OCI-LY7 (cell line): Measurements from ENCODE around the gene GAMT. TPM values are rescaled to one million over a fixed set of nuclear protein-coding genes. Genes with fewer than 3 reads are reported as not detected.

Experiments used
- BruUV-seq: library from RNA; stranded (reverse); fragments of 400-500 nt; replicated peaks from 2 replicates; lab custom pipeline; 2021; lab: Mats Ljungman, UMichigan
- CTCF ChIA-PET: fragments of 300-600 bp; sonication (Branson Sonifier 250); formaldehyde crosslinking; loops from one replicate; lab custom pipeline; 2022; ENCODE audit warnings: antibody characterized with exemption; ENCODE audit not compliant: unreplicated experiment; lab: Charles Lee
- POLR2A ChIA-PET: fragments of 300-600 bp; sonication (Branson Sonifier 250); formaldehyde crosslinking; loops from one replicate; lab custom pipeline; 2022; ENCODE audit warnings: antibody characterized with exemption; lab: Charles Lee
- DNase-seq: peaks from one replicate; pipeline ENCODE4 v3.0.0-alpha.2; 2015; ENCODE audit warnings: low spot score
- H2AFZ ChIP-seq: fragments of 200-600 bp; sonication (generic), shearing (Covaris generic); 2 replicates; pipeline ENCODE4 v1.6.1; 2014; ENCODE audit warnings: mild to moderate bottlenecking, antibody characterized with exemption, low read length, moderate library complexity
- H3K27ac ChIP-seq: fragments of 200-600 bp; sonication (generic); 2 replicates; pipeline ENCODE4 v1.5.1; 2014; ENCODE audit warnings: mixed run types, low read depth, mild to moderate bottlenecking, moderate library complexity, low read length, inconsistent platforms; ENCODE audit not compliant: poor library complexity, severe bottlenecking
- H3K36me3 ChIP-seq: fragments of 200-600 bp; sonication (generic); 2 replicates; pipeline ENCODE4 v1.6.1; 2014; ENCODE audit warnings: mild to moderate bottlenecking, antibody characterized with exemption, low read length, moderate library complexity, mixed read lengths; ENCODE audit not compliant: insufficient read depth
- H3K4me1 ChIP-seq: fragments of 200-600 bp; sonication (generic); 2 replicates; pipeline ENCODE4 v1.5.1; 2014; ENCODE audit warnings: mild to moderate bottlenecking, low read length; ENCODE audit not compliant: insufficient read depth, poor library complexity, severe bottlenecking
- H3K4me2 ChIP-seq: fragments of 200-600 bp; sonication (generic); 2 replicates; pipeline ENCODE4 v1.6.1; 2014; ENCODE audit warnings: mild to moderate bottlenecking, low read length
- H3K4me3 ChIP-seq: fragments of 200-600 bp; sonication (generic); 2 replicates; pipeline ENCODE4 v1.5.1; 2014; ENCODE audit warnings: mild to moderate bottlenecking, low read depth, low read length; ENCODE audit not compliant: poor library complexity, severe bottlenecking
- H3K79me2 ChIP-seq: fragments of 200-600 bp; sonication (generic); 2 replicates; pipeline ENCODE4 v1.6.1; 2016; ENCODE audit warnings: low read depth, mild to moderate bottlenecking, low read length, moderate library complexity, mixed read lengths; ENCODE audit not compliant: insufficient read depth
- H3K9me2 ChIP-seq: fragments of 200-600 bp; sonication (generic); 2 replicates; pipeline ENCODE4 v1.6.1; 2016; ENCODE audit warnings: mild to moderate bottlenecking, low read length, mixed read lengths; ENCODE audit not compliant: insufficient read depth
- H3K9me3 ChIP-seq: fragments of 200-600 bp; sonication (generic); 2 replicates; pipeline ENCODE4 v1.6.1; 2014; ENCODE audit warnings: mild to moderate bottlenecking, mixed run types, low read length, mixed read lengths
- H4K20me1 ChIP-seq: fragments of 200-600 bp; sonication (generic); 2 replicates; pipeline ENCODE4 v1.6.1; 2014; ENCODE audit warnings: mild to moderate bottlenecking, antibody characterized with exemption, low read length, moderate library complexity, mixed read lengths; ENCODE audit not compliant: insufficient read depth
- EZH2phosphoT487 ChIP-seq: fragments of 200-600 bp; sonication (generic); IDR thresholded peaks from 2 replicates; pipeline ENCODE4 v1.6.1; 2018; ENCODE audit warnings: low read depth, borderline replicate concordance, mild to moderate bottlenecking, mixed run types, antibody characterized with exemption, low read length, moderate library complexity, mixed read lengths
- intact Hi-C: fragments of 100-400 bp; cut with micrococcal nuclease; formaldehyde crosslinking; loops from one replicate; pipeline ENCODE4 v1.10.0; 2022; ENCODE audit not compliant: unreplicated experiment
- total RNA-seq, 2 experiments: library from RNA; depleted of rRNA in 1 of 2; stranded (reverse); fragments of >200 nt in 1 of 2; shearing (Covaris generic) in 1 of 2; gene quantifications; 2 replicates each; pipeline ENCODE4 v1.2.3, GENCODE V29; 2014 to 2022
- TF ChIP-seq, protein P1 (sequence below): fragments of 200-600 bp; sonication (generic); conservative IDR thresholded peaks from 2 replicates; pipeline ENCODE4 v1.5.1; 2014; ENCODE audit warnings: mild to moderate bottlenecking, antibody characterized with exemption, low read length, moderate library complexity, mixed read lengths

GAMT gene
- total RNA-seq, 2 experiments from 2014 or later: 14.4 to 27.5 TPM

GRCh38 chr19:1418951-1419738, 17.8 kb upstream of the GAMT start:
- no TSS peak for BruUV-seq
- intact Hi-C loops: no loop called here

GRCh38 chr19:1418496-1418775, 17.1 kb upstream of the GAMT start:
- ChIA-PET CTCF (no interaction called here), POLR2A (no interaction called here)
- no peak overlapping the region for H3K4me3 ChIP-seq
- TF ChIP-seq, protein P1, sequence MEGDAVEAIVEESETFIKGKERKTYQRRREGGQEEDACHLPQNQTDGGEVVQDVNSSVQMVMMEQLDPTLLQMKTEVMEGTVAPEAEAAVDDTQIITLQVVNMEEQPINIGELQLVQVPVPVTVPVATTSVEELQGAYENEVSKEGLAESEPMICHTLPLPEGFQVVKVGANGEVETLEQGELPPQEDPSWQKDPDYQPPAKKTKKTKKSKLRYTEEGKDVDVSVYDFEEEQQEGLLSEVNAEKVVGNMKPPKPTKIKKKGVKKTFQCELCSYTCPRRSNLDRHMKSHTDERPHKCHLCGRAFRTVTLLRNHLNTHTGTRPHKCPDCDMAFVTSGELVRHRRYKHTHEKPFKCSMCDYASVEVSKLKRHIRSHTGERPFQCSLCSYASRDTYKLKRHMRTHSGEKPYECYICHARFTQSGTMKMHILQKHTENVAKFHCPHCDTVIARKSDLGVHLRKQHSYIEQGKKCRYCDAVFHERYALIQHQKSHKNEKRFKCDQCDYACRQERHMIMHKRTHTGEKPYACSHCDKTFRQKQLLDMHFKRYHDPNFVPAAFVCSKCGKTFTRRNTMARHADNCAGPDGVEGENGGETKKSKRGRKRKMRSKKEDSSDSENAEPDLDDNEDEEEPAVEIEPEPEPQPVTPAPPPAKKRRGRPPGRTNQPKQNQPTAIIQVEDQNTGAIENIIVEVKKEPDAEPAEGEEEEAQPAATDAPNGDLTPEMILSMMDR: no peak
- no peak for TF ChIP-seq EZH2phosphoT487
- peaks cover 7% of the 10 kb centered on the region; the same call in 1 of the 2 replicates for H4K20me1 ChIP-seq
- peaks cover 49% of the 10 kb centered on the region for H3K79me2 ChIP-seq
- no peak overlapping the region for H2AFZ ChIP-seq
- no TSS peak for BruUV-seq
- no peaks in the 10 kb centered on the region for H3K4me1 ChIP-seq
- H3K27ac ChIP-seq: no peak overlapping the region
- no peak for DNase-seq
- no peaks in the 10 kb centered on the region for H3K9me3 ChIP-seq
- no peaks in the 10 kb centered on the region for H3K9me2 ChIP-seq
- no peak overlapping the region for H3K4me2 ChIP-seq
- H3K36me3 ChIP-seq: peaks cover 95% of the 10 kb centered on the region
- intact Hi-C loops: no loop called here

More at GRCh38 chr19:1418951-1419738, 17.8 kb upstream of the GAMT start:
- ChIA-PET POLR2A (interaction anchor here (0.5 kb wide), 1 partner anchor 95 kb away, joined by 5 read pairs; no protein-coding TSS in a partner anchor), CTCF (no interaction called here)
- no peak overlapping the region for H2AFZ ChIP-seq
- no peaks in the 10 kb centered on the region for H3K9me3 ChIP-seq
- H3K9me2 ChIP-seq: no peaks in the 10 kb centered on the region
- H3K4me2 ChIP-seq: no peak overlapping the region
- no peaks in the 10 kb centered on the region for H3K4me1 ChIP-seq
- no peak overlapping the region for H3K27ac ChIP-seq
- TF ChIP-seq, protein P1: no peak
- no peak for TF ChIP-seq EZH2phosphoT487
- H3K36me3 ChIP-seq: peaks cover 94% of the 10 kb centered on the region
- H3K4me3 ChIP-seq: no peak overlapping the region
- peaks cover 42% of the 10 kb centered on the region for H3K79me2 ChIP-seq
- peaks cover 7% of the 10 kb centered on the region; the same call in 1 of the 2 replicates for H4K20me1 ChIP-seq
- no peak for DNase-seq
